ENCODE data around the gene LEKR1.
"Not testable (repeated sequence)": the region's sequence is repeated elsewhere in the genome, so short reads cannot be mapped to it uniquely, and the experiment has no call there.

The LEKR1 gene

GRCh38 chr3:156808025-156808424 is 18.1 kb upstream of the LEKR1 start:
- no peak for DNase-seq

DNA sequence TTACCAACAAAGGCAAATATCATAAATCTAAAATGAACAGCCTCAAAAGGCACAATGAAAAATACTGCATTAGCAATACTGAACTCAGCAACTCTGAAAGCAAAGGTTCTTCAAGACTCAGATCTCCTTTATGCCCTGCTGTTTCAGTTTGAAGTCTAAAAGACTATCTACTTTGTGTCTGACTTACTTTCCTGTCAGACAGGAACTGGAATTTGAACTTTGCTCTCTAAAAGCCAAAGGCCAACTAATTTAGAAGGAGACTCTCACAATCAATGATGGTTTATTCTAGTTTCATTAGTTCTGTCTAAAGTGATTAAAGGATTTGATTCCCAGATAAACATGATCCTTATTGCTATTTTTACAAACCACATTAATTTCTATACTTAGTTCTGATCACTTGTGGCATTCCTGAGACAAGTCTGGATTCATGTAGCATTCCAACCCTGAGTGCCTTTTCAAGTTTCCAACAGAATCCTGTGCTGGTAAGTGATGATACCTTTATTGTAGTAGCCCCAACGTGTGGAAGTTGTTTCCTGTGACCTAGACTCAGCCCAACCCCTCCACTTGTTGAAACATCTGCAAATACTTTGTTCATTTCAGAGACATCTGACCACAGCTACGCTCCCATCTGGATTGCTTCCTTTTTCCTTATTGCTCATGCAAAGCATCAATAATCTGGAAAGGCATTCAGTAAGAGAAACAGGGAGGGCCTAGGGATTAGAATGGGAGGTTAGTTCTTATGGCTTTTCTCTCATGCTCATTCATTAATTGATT is 14.9 kb upstream of the LEKR1 start:
- no peak for DNase-seq

DNA sequence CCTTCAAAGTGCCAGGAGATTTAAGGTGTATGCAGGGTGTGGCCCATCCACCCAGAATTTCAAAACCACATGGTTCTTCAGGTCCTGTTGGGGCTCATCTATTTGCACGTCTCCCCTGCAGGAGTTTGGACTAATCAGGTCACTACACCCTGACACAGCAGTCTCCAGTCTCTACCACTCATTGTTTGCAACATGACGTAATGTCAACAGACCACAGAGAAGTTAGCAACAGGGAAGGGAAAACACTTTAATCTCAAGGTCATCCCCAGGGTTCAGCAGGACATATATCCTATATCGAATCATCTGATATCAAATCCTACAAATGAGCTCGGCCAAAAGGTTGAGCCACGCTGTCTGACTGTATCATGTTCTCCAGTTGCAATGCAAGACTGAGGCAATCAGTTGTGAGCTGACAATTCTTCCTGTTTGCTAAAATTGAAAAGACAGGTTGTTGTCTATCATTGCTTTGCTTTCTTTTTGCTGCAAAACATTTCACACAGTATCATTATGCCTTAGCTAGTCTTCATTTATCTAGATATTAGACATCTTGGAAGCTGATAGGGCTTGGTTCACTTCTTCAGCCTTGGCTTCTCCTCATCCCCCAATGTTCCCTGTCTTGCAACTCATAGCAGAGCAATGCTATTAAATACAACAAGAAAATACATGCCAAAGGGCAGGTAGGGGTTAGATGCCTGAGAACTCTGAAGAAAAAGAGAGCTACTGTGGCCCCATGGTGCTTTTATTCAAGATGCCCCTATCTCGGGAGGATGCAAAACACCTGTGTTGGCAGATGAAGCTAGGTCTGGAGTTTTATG is 13.4 kb upstream of the LEKR1 start:
- no peak for DNase-seq

DNA sequence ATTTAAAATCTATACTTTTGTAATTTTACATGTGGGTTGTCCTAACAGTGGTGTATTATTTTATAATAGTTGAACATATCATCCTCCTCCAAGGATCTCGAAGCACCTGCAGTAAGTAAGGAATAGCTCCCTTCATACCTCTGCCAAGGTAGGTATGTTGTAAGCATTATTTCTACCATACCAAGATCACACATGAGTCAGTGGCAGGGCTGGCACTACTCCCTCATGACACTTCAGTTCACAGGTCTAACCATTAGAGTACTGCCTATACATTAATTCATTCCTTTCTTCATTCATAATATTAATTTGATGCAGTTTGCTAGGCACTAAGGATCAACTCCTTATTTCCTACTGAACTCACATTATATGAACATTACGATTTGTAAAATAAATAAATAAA is 11.9 kb upstream of the LEKR1 start:
- DNase-seq = no peak

DNA sequence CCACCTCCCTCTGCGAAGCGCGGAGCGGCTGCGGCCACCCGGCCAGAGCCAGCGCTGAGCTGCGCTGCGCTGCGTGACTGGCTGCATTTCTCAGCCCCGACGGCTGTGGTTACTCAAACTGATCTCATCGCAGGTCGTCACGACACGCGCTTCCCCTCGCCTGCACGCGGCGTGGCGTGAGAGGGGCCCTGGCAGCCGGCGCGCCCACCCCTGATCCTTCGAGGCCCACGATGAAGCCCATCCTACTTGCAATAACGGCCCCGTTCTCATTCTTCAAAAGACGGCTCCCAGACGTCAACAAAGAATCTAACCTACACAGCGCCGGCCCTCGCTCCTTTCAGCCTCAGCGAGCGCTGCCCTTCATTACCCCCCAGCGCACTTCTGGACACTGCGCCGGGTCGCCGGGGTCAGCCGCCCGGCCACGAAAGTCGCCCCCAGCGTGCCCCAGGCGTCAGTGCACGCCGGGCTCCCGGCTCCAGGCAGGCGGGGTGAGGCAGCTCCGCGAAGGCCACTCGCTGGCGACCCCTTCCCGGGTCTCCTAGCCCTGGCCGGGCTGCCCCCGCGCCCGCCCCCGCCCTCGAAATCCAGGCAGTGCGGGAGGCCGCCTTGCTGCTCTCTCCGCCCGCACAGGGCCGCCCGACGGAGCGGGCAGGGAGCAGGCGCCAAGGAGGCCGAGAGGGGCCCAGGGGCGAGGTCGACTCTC is 9.9 kb upstream of the LEKR1 start:
- peak; percentile 40 for DNase-seq

DNA sequence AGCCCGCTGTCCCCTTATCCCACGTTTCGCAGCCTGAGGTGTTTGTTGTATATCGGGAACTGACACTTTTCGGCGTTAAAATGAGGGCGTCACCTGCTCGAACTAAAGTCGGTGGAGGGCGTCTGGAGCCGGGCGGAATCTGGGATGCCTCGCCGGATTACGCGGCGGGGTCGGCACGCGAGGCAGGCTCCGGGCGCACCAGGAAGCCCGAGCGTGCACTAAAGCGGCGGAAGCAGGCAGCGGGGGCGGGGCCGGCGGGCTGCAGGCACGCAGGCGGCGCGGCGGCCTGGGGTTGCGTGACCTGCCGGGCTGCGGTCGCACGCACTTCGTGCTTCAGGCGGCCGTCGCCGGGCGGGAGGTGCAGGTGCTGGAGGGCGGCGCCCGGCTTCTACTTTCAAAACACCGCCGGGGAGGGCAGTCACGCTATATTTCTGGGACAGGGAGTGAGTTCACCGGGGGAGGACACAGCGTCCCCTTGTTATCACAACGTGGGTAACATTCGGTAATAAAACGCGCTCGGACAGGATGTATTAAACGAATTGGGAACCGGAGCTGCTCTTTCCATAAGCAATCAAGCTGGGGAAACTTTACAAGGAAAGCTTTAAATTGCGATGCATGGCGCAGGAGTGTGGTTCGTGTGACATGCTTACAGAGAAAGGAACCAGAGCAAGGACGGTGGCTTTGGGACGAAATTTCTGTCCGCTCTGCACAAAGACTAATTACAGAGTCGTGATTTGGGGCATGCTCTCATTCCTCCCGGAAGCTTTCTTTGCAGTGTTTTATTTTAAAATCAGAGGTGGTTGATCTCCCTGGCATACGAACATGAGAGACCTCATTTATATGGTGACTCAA is 9.1 kb upstream of the LEKR1 start:
- peak; percentile 92 for DNase-seq

DNA sequence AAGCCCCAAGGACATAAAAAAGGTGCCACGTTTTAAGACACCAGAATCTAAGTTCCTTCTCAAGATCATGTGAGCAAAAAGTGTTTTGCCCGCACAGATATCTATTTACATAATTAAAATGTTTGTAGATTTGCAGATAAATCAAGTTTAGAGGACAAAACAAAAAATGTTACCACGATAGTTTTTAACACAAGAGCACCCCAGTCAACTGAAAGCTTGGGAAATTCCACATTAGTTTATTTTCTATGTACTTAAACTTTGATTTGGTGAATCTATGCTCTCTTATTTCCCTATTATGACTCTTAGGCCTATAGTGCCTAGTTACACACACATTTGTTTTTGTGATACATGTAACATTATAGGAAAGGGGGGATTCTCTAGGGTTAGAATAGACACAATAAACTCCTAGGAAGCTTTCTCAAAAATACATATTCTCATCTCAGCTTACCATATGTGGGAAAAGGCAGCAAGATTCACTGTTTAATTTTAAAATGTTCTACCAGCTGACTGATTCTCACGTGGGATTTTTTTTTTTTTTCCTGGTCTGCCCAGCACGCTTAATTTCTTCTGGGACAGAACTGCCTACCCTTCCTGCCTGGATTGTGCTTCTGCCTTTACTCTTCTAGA is 8.4 kb upstream of the LEKR1 start:
- no peak for DNase-seq

DNA sequence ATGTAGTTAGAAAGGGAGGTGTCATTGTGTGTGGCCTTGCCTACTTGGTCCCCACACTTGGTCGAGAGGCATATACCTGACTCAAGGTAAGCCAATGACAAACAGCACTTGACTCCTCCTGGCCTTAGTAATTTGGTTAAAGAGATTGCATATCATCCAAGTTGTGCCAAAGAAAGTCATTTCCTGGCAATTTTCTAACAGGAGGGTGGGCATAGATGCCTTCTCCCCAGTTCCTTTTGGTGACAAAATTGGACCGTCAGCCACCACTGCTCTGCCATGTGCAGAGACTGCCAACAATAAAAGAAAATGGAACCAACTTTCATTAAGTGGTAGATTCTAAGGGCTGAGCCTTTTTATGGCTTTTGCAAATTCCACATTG is 7.9 kb upstream of the LEKR1 start:
- DNase-seq = no peak

- DNase-seq = no peak
Measured at GRCh38 chr3:156818890-156819289, 7.3 kb upstream of the LEKR1 start.

- DNase-seq = no peak
Measured at GRCh38 chr3:156819842-156820691, 6.1 kb upstream of the LEKR1 start.

DNA sequence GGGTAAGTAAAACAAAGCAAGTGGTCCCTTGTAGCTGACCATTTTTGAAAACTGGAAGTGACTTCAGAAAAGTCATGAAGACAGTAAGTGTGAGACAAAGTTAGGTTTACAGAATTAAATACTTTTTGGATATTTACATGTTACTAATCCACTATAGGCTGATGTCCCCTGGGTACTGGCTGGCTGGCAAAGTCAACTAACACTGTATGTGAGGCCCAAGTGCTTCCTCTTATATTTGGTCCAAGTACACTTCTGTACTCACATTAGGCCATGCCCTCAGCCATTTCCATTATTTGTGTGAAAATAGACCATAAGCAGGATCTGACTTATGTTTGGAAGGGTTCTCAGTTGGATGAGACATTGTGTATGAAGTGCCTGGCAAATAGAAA is 5.5 kb upstream of the LEKR1 start:
- DNase-seq = no peak

GRCh38 chr3:156822626-156823260 is 3.4 kb upstream of the LEKR1 start:
- not testable (repeated sequence) for DNase-seq

- DNase-seq = no peak
Measured at GRCh38 chr3:156825795-156826143, 384 bp upstream of the LEKR1 start.

GRCh38 chr3:156826896-156827882 is 1.0 kb downstream of the LEKR1 start:
- no peak for DNase-seq

- no peak for DNase-seq
Measured at GRCh38 chr3:156831006-156831405, 4.9 kb downstream of the LEKR1 start.

DNA sequence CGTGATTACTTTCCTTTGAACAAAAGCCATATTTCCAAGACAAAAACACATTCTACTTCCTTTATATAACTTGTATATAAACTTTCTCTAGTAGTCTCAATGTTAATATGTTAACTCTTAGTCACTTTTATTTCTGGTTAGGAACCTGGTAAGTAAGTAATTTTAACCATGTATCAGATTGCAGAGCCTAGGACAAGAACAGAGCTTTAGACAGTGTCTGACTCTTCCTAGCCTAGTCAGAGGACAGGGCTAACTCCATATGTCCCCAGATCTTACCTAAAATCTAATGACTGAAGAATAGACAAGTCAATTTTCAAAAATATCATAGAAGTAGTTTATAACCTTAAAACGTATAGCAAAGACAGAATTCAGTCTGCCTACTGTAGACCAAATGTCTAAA is 8.3 kb downstream of the LEKR1 start:
- no peak for DNase-seq

DNA sequence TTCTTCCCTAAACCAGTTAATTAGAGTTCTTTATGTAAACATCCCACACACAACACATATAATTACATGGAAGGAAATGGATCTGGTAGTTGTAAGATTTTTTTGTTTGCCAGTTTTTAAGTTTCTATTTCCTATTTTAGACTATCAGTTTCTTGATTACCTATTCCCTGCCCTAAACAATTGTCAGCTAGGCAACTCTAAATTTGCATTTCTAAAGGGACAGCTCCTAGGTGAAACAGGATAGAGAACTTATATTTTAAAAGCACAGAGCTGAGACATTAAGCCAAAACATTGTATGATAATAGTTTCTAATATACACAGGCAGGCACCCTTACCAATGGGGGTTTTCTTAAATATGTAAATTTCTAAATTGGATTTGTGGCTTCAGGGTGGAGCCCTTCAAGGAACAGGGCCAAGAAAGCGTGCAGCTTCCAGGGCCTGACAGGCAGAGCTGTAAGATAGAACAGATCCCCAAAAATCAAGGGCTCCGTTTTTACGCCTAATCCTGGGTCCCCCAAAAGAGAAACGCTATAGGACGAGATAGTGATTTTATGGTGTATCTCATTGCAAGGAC is 8.9 kb downstream of the LEKR1 start:
- no peak for DNase-seq

- no peak for DNase-seq
Measured at GRCh38 chr3:156836701-156837100, 10.5 kb downstream of the LEKR1 start.

DNA sequence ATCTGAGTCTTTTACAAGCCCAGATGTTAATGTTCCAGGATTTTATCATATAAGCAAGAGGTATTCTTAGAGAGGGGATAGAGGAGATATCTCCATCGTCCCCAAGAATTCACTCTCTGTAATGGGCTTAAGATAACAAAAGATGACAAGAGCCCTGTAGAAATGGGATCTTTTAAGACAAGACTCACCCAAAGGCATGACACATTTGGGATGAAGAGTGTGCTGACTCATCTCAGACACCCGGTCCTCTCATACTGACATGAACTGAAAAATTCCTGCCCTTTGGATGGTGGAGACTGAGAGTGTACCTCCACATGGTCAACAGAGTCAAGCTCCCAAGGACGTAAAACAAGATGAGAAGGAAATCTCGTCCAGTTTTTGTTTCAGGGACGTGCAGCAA is 11.0 kb downstream of the LEKR1 start:
- no peak for DNase-seq
